Spleen (tissue), 11 donors: ENCODE results near the gene CRACDL. TPM values are rescaled to one million over a fixed set of nuclear protein-coding genes. Genes with fewer than 3 reads are reported as not detected.

Experiments used
- DNase-seq: peaks from one replicate; pipeline ENCODE4 v3.0.0-alpha.2; 2020
- H3K27ac ChIP-seq, 8 donors: fragments of 200-600 bp; sonication (generic) in 7 of 8; 1 replicate in 4 of 8; 2 replicates in 4 of 8; pipeline versions ENCODE4 v1.5.0 to v1.8.0; 2016 to 2021; ENCODE audit warnings: inconsistent platforms in 4 of 8, mild to moderate bottlenecking in 4 of 8, moderate library complexity in 1 of 8
- H3K27me3 ChIP-seq, 7 donors: fragments of 200-600 bp; sonication (generic) in 6 of 7; replicated peaks in 1 of 7; 1 replicate in 4 of 7; 2 replicates in 3 of 7; pipeline versions ENCODE4 v1.5.0 to v1.8.0; 2016 to 2021; ENCODE audit warnings: inconsistent platforms in 3 of 7, mild to moderate bottlenecking in 1 of 7
- H3K36me3 ChIP-seq, 6 donors: fragments of 200-600 bp; sonication (generic) in 5 of 6; 1 replicate in 4 of 6; 2 replicates in 2 of 6; pipeline versions ENCODE4 v1.5.0 to v1.8.0; 2016 to 2021; ENCODE audit warnings: inconsistent platforms in 2 of 6
- H3K4me1 ChIP-seq, 6 donors: fragments of 200-600 bp; sonication (generic) in 5 of 6; 1 replicate in 3 of 6; 2 replicates in 3 of 6; pipeline versions ENCODE4 v1.5.0 to v1.8.0; 2016 to 2021; ENCODE audit warnings: inconsistent platforms in 3 of 6
- H3K4me3 ChIP-seq, 8 donors: fragments of 200-600 bp; sonication (generic) in 7 of 8; 1 replicate in 4 of 8; 2 replicates in 4 of 8; pipeline versions ENCODE4 v1.5.0 to v1.8.0; 2016 to 2021; ENCODE audit warnings: inconsistent platforms in 4 of 8, mild to moderate bottlenecking in 4 of 8, moderate library complexity in 2 of 8
- H3K9me3 ChIP-seq, 8 donors: fragments of 200-600 bp; sonication (generic) in 7 of 8; 1 replicate in 4 of 8; 2 replicates in 4 of 8; pipeline versions ENCODE4 v1.5.0 to v1.8.0; 2016 to 2021; ENCODE audit warnings: inconsistent platforms in 4 of 8
- POLR2A ChIP-seq, 3 donors: fragments of 450-650 bp; IDR thresholded peaks; one replicate each; pipeline ENCODE4 v1.5.1; 2017; ENCODE audit warnings: antibody characterized with exemption in 3 of 3, mild to moderate bottlenecking in 1 of 3
- POLR2AphosphoS5 ChIP-seq, 3 donors: sonication (generic); formaldehyde crosslinking; IDR thresholded peaks; one replicate each; pipeline ENCODE4 v1.5.1; 2017; ENCODE audit warnings: antibody characterized with exemption in 3 of 3
- WGBS, 5 donors: extraction: QIAGEN DNeasy Blood & Tissue Kit in 3 of 5; methylation state at CpG; one replicate each; pipeline versions ENCODE4 v1.1.5 to v1.1.7; 2013 to 2018; 5-methylcytosine and 5-hydroxymethylcytosine counted together
- intact Hi-C: fragments of 100-400 bp; cut with DNase I; formaldehyde crosslinking; loops from one replicate; pipeline ENCODE4 v1.15.0; 2023; ENCODE audit warnings: low total_unique reads
- polyA plus RNA-seq, 3 donors: library from polyadenylated mRNA; stranded (reverse); fragments of 200-250 nt; gene quantifications; one replicate each; pipeline ENCODE4 v1.2.1, GENCODE V29; 2013
- total RNA-seq, 7 donors: library from RNA; depleted of rRNA in 3 of 7; stranded (reverse); fragments of >200 nt in 3 of 7; fragmentation: NEBNext Ultra II Directional in 4 of 7; extraction: Animal tissue kit (Norgen Biotek cat#: 25700) in 4 of 7; gene quantifications; one replicate each; pipeline versions ENCODE4 v1.1.0 to v1.2.1, GENCODE V29; 2016 to 2021
- TF ChIP-seq, protein P1 (sequence below), 11 experiments: fragments of 200-600 bp in 7 of 11; fragments of 450-650 bp in 4 of 11; sonication (generic) in 4 of 11; IDR thresholded peaks in 8 of 11; conservative IDR thresholded peaks in 3 of 11; 1 replicate in 7 of 11; 2 replicates in 4 of 11; pipeline versions ENCODE4 v1.4.0 to v1.8.0; 2016 to 2021; ENCODE audit warnings: antibody characterized with exemption in 11 of 11, inconsistent platforms in 4 of 11, mild to moderate bottlenecking in 1 of 11
- donor health status: healthy with polysubstance abuse.
- donor health status: DM: no; HTN: no; CAD: no; lungs with moderate emphysema.
- donor health status: DM: no; HTN: no; CAD: no.
- donor health status: Bipolar disorder and iron deficiency.
- donor health status: healthy.
- donor health status: DM: no; HTN: no; CAD: no.
- donor health status: DM: yes; HTN: yes; CAD: no.

Gene CRACDL
- total and polyA plus RNA-seq, 10 donors = 0.52 to 5.1 (median 1.4) TPM

DNA sequence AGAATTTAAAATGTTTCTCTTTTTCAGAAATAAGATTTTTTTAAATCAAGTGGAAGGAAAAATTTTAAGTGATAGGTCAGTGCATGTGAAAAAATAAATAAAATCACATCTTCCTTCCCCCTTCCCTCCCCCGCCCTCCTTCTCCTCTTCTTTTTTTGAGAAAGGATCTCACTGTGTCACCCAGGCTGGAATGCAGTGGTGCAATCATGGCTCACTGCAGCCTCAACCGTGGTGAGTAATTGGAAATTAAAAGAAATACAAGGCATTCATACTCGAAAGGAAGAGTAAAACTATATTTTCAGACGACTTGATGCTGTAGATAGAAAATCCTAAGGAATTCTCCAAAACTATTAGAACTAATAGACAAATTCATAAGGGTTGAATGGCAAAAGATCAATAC is 16.9 kb upstream of the CRACDL start:
- Histone ChIP-seq H3K36me3 (no peaks in the 10 kb centered on the region), H3K27ac (no peak overlapping the region), H3K4me3 (no peak overlapping the region), H3K9me3 (no peaks in the 10 kb centered on the region), H3K27me3 (peaks cover 0 to 26% (median 0%) of the 10 kb centered on the region in 7 donors), H3K4me1 (no peaks in the 10 kb centered on the region)
- 64 to 84% (median 75%) methylated on average over 4 of the region's 4 CpGs for WGBS, 5 donors
- no peak for TF ChIP-seq POLR2AphosphoS5 (IDR thresholded peaks at IDR 0.05)
- TF ChIP-seq, protein P1, sequence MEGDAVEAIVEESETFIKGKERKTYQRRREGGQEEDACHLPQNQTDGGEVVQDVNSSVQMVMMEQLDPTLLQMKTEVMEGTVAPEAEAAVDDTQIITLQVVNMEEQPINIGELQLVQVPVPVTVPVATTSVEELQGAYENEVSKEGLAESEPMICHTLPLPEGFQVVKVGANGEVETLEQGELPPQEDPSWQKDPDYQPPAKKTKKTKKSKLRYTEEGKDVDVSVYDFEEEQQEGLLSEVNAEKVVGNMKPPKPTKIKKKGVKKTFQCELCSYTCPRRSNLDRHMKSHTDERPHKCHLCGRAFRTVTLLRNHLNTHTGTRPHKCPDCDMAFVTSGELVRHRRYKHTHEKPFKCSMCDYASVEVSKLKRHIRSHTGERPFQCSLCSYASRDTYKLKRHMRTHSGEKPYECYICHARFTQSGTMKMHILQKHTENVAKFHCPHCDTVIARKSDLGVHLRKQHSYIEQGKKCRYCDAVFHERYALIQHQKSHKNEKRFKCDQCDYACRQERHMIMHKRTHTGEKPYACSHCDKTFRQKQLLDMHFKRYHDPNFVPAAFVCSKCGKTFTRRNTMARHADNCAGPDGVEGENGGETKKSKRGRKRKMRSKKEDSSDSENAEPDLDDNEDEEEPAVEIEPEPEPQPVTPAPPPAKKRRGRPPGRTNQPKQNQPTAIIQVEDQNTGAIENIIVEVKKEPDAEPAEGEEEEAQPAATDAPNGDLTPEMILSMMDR (IDR thresholded peaks at IDR 0.05 in 8 of 11, conservative IDR thresholded peaks at IDR 0.05 in 3 of 11) = no peak
- TF ChIP-seq POLR2A (IDR thresholded peaks at IDR 0.05) = no peak
- DNase-seq = no peak
- intact Hi-C loops = no loop called here

DNA sequence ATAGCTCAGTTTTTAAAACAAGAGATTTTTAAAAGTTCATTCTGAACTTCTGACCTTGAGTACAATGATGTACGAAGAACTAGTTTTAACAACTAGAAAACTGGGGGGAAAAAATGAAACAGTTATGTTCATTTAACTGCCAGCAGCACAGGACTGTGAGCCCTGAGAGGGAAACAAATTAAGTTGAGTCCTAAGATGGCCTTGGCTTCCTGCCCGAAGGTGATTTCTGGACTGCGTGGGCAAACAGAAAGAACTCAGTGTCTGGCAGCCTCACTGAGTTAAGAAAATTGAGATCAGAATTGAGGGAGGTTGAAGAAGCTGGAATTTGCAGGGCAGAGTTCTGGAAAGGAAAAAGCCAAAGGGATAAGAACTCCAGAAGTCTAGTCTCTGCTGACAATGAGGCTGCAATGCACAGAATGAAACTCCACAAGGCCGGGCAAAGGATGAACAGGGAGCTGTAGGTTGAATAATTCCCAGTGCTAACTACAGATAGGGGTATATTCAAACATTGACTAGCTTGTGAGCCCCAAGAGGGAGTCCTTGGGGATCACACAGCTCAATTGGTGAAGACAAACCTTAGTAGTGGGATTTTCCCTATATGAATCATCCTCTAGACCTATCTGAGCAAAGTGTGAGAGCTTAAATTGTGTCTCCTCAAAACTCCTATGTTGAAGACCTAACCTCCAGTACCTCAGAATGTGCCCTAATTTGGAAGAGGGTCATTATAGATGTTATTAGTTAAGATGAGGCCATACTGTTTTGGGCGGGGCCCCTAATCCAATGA is 13.1 kb upstream of the CRACDL start:
- TF ChIP-seq POLR2AphosphoS5 (IDR thresholded peaks at IDR 0.05) = no peak
- no peak for TF ChIP-seq POLR2A (IDR thresholded peaks at IDR 0.05)
- TF ChIP-seq, protein P1 (IDR thresholded peaks at IDR 0.05 in 8 of 11, conservative IDR thresholded peaks at IDR 0.05 in 3 of 11) = no peak
- Histone ChIP-seq H3K4me3 (no peak overlapping the region), H3K9me3 (no peaks in the 10 kb centered on the region), H3K4me1 (no peaks in the 10 kb centered on the region), H3K36me3 (no peaks in the 10 kb centered on the region), H3K27ac (no peak overlapping the region), H3K27me3 (peaks cover 0 to 26% (median 0%) of the 10 kb centered on the region in 7 donors)
- intact Hi-C loops = no loop called here
- 54 to 81% (median 68%) methylated on average over 5 of the region's 5 CpGs for WGBS, 5 donors
- DNase-seq = no peak

DNA sequence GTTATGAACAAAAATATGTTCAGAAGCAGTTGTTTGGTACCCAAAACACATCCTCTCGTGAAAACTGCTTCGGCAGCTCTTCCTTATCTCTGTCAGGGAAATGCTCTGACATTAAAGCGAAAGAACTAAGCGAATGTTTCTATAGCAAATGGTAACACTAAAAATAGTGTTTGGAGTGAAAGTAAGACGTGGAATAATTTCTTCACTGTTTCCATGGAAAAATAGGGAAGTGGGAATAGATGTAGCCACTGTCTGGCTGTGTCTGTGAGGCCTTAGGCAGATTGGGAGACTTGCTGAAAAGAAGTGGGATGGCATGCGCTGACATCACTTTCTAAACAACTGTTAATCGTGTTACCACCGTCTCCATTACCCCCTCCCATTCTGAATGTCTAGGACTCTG is 11.5 kb upstream of the CRACDL start:
- Histone ChIP-seq H3K27ac (no peak overlapping the region), H3K4me1 (no peaks in the 10 kb centered on the region), H3K27me3 (peaks cover 0 to 26% (median 0%) of the 10 kb centered on the region in 7 donors), H3K36me3 (no peaks in the 10 kb centered on the region), H3K9me3 (no peaks in the 10 kb centered on the region), H3K4me3 (no peak overlapping the region)
- intact Hi-C loops = no loop called here
- no peak for TF ChIP-seq POLR2A (IDR thresholded peaks at IDR 0.05)
- TF ChIP-seq, protein P1 (IDR thresholded peaks at IDR 0.05 in 8 of 11, conservative IDR thresholded peaks at IDR 0.05 in 3 of 11) = no peak
- TF ChIP-seq POLR2AphosphoS5 (IDR thresholded peaks at IDR 0.05) = no peak
- WGBS, 5 donors = 72 to 83% (median 78%) methylated on average over 8 of the region's 8 CpGs
- DNase-seq = no peak

DNA sequence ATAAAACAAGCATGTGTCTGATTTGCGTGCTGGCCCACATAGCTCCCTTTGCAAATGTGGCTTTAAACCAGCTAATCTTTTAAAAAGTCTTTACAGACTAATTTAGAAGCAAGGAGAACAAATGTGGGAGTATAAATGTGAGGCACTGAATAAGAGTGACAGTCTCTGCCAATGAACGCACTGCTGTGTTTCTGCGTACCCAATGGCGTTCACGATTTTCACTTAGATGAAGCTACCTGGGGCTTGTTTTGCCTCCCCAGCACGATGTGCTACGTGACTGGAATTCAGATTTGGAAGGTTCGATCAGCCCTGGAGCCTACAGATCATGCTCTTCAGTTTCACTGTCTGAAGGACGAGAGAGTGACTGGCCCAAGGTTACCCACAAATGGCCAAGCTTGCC is 10.8 kb upstream of the CRACDL start:
- H3K27me3 ChIP-seq = peaks cover 0 to 20% (median 0%) of the 10 kb centered on the region in 7 donors
- 83 to 90% (median 89%) methylated on average over 9 of the region's 9 CpGs for WGBS, 5 donors
- DNase-seq = no peak
- intact Hi-C loops = no loop called here
- H3K27ac ChIP-seq = no peak overlapping the region
- no peaks in the 10 kb centered on the region for H3K9me3 ChIP-seq
- H3K4me1 ChIP-seq = no peaks in the 10 kb centered on the region
- H3K36me3 ChIP-seq = no peaks in the 10 kb centered on the region
- TF ChIP-seq, protein P1 (IDR thresholded peaks at IDR 0.05 in 8 of 11, conservative IDR thresholded peaks at IDR 0.05 in 3 of 11) = no peak
- TF ChIP-seq POLR2A (IDR thresholded peaks at IDR 0.05) (no peak), POLR2AphosphoS5 (IDR thresholded peaks at IDR 0.05) (no peak)
- H3K4me3 ChIP-seq = no peak overlapping the region
